ENCODE data around the gene AQP2. TPM values are rescaled to one million over a fixed set of nuclear protein-coding genes. Genes with fewer than 3 reads are reported as not detected.

The AQP2 gene
- total and polyA plus RNA-seq, 2 experiments from 2014 or later: 0.71 to 1.4 TPM

GRCh38 chr12:49917788-49918173, 32.8 kb upstream of the AQP2 start:
- WGBS (ENCODE audit: low lambda C conversion rate, missing lambda C conversion rate): 87% methylated on average over 5 of the region's 5 CpGs
- Histone ChIP-seq H3K9me2 (replicated peaks; ENCODE audit: insufficient read depth) (no peaks in the 10 kb centered on the region), H4K20me1 (ENCODE audit: insufficient read depth, poor library complexity, severe bottlenecking) (no peaks in the 10 kb centered on the region), H3K36me3 (replicated peaks; ENCODE audit: insufficient read depth, low read depth) (no peaks in the 10 kb centered on the region), H3K9me3 (ENCODE audit: low read depth) (no peaks in the 10 kb centered on the region), H3K27ac (no peak overlapping the region), H2AFZ (no peak overlapping the region), H3K4me2 (no peak overlapping the region), H3K27me3 (no peaks in the 10 kb centered on the region), H3K4me1 (ENCODE audit: insufficient read depth) (peaks cover 4% of the 10 kb centered on the region), H3K4me3 (no peak overlapping the region), H3K79me2 (no peaks in the 10 kb centered on the region)
- no peak for DNase-seq (ENCODE audit: low spot score)
- no peak for TF ChIP-seq EZH2 (IDR thresholded peaks at IDR 0.05; ENCODE audit: borderline replicate concordance)
- no peak for TF ChIP-seq CTCF (IDR thresholded peaks at IDR 0.05; ENCODE audit: poor library complexity)
- no peak for TF ChIP-seq EZH2phosphoT487 (IDR thresholded peaks at IDR 0.05; ENCODE audit: low read depth, severe bottlenecking, unreplicated experiment)

GRCh38 chr12:49920241-49920914, 30.2 kb upstream of the AQP2 start:
- no peak overlapping the region for H3K4me2 ChIP-seq
- no peaks in the 10 kb centered on the region for H3K9me2 ChIP-seq (replicated peaks; ENCODE audit: insufficient read depth)
- H3K27me3 ChIP-seq: no peaks in the 10 kb centered on the region
- no peaks in the 10 kb centered on the region for H3K4me1 ChIP-seq (ENCODE audit: insufficient read depth)
- 80% methylated on average over 12 of the region's 12 CpGs for WGBS (ENCODE audit: low lambda C conversion rate, missing lambda C conversion rate)
- DNase-seq (ENCODE audit: low spot score): no peak
- H3K36me3 ChIP-seq (replicated peaks; ENCODE audit: insufficient read depth, low read depth): no peaks in the 10 kb centered on the region
- H3K27ac ChIP-seq: no peak overlapping the region
- H2AFZ ChIP-seq: no peak overlapping the region
- no peaks in the 10 kb centered on the region for H3K79me2 ChIP-seq
- no peak for TF ChIP-seq EZH2phosphoT487 (IDR thresholded peaks at IDR 0.05; ENCODE audit: low read depth, severe bottlenecking, unreplicated experiment)
- no peak for TF ChIP-seq CTCF (IDR thresholded peaks at IDR 0.05; ENCODE audit: poor library complexity)
- no peak for TF ChIP-seq EZH2 (IDR thresholded peaks at IDR 0.05; ENCODE audit: borderline replicate concordance)
- H3K4me3 ChIP-seq: no peak overlapping the region
- no peaks in the 10 kb centered on the region for H3K9me3 ChIP-seq (ENCODE audit: low read depth)
- no peaks in the 10 kb centered on the region for H4K20me1 ChIP-seq (ENCODE audit: insufficient read depth, poor library complexity, severe bottlenecking)

DNA sequence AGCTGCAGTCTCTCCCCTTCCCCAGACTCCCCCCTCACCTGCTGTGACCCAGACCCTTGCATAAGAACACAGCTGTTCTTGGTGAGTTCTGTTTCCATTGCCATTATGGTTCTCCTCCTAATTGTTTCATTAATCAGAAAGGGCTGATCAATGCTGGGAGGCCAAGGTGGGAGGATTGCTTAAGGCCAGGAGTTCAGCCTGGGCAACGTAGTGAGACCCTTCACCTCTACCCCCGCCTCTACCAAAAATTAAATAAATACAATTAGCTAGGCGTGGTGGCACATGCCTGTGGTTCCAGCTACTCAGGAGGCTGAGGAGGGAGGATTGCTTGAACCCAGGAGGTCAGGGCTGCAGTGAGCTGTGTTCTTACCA, 29.6 kb upstream of the AQP2 start:
- H3K36me3 ChIP-seq (replicated peaks; ENCODE audit: insufficient read depth, low read depth): no peaks in the 10 kb centered on the region
- H3K4me2 ChIP-seq: no peak overlapping the region
- H3K27ac ChIP-seq: no peak overlapping the region
- no peak for DNase-seq (ENCODE audit: low spot score)
- H3K79me2 ChIP-seq: no peaks in the 10 kb centered on the region
- no peaks in the 10 kb centered on the region for H3K9me2 ChIP-seq (replicated peaks; ENCODE audit: insufficient read depth)
- WGBS (ENCODE audit: low lambda C conversion rate, missing lambda C conversion rate): 83% methylated on average over 3 of the region's 3 CpGs
- H3K4me3 ChIP-seq: no peak overlapping the region
- no peaks in the 10 kb centered on the region for H4K20me1 ChIP-seq (ENCODE audit: insufficient read depth, poor library complexity, severe bottlenecking)
- no peak for TF ChIP-seq EZH2 (IDR thresholded peaks at IDR 0.05; ENCODE audit: borderline replicate concordance)
- TF ChIP-seq EZH2phosphoT487 (IDR thresholded peaks at IDR 0.05; ENCODE audit: low read depth, severe bottlenecking, unreplicated experiment): no peak
- TF ChIP-seq CTCF (IDR thresholded peaks at IDR 0.05; ENCODE audit: poor library complexity): no peak
- no peaks in the 10 kb centered on the region for H3K27me3 ChIP-seq
- no peaks in the 10 kb centered on the region for H3K9me3 ChIP-seq (ENCODE audit: low read depth)
- H3K4me1 ChIP-seq (ENCODE audit: insufficient read depth): no peaks in the 10 kb centered on the region
- no peak overlapping the region for H2AFZ ChIP-seq

All from hepatocyte (in vitro differentiated cells).